ENCODE measurements around the gene RAD51B. TPM values are rescaled to one million over a fixed set of nuclear protein-coding genes. Genes with fewer than 3 reads are reported as not detected.

Gene RAD51B
- total RNA-seq, 1 experiment from 2014 or later, result 16.7 TPM

- H2BK12ac ChIP-seq (ENCODE audit: insufficient read length, low read depth, low read length), result no peak overlapping the region
- no peak overlapping the region for H3K27ac ChIP-seq (ENCODE audit: insufficient read length, low read depth, low read length)
- H2BK15ac ChIP-seq (ENCODE audit: low read depth, low read length), result no peak overlapping the region
- no peak overlapping the region for H3K9ac ChIP-seq (ENCODE audit: extremely low read depth, insufficient read length, low read length)
- H2BK5ac ChIP-seq (ENCODE audit: insufficient read length, low read length), result no peak overlapping the region
- no peak overlapping the region for H3T11ph ChIP-seq (ENCODE audit: low read length)
- TF ChIP-seq CTCF (conservative IDR thresholded peaks at IDR 0.05), result no peak
- no peaks in the 10 kb centered on the region for H3K27me3 ChIP-seq (ENCODE audit: insufficient read depth, low read length)
- H4K8ac ChIP-seq (replicated peaks; ENCODE audit: insufficient read length, low read depth, low read length), result no peak overlapping the region
- no peak overlapping the region for H4K91ac ChIP-seq (ENCODE audit: insufficient read length, low read depth, low read length)
- Mint-ChIP-seq H3K27ac (no peak overlapping the region), H3K4me1 (peaks cover 55 to 58% of the 10 kb centered on the region in 2 experiments), H3K27me3 (ENCODE audit: low read depth) (no peaks in the 10 kb centered on the region), H3K9me3 (no peaks in the 10 kb centered on the region; a peak in 1 of 5 replicates), H3K36me3 (ENCODE audit: insufficient read depth in 1 of 3, low read depth in 3 of 3) (no peaks in the 10 kb centered on the region; a peak in 1 of 7 replicates), H3K4me3 (no peak overlapping the region)
- H4K5ac ChIP-seq (ENCODE audit: insufficient read length, low read depth, low read length), result no peak overlapping the region
- WGBS (ENCODE audit: extremely low coverage, insufficient read length, low lambda C conversion rate), result no CpG with 5 or more reads among the region's 2 CpGs
- no peak overlapping the region for H3K56ac ChIP-seq (ENCODE audit: insufficient read length, low read depth, low read length)
- H2AFZ ChIP-seq (ENCODE audit: low read length), result no peak overlapping the region
- no peak overlapping the region for H2BK20ac ChIP-seq (ENCODE audit: low read depth, low read length, poor library complexity, severe bottlenecking)
- no peaks in the 10 kb centered on the region for H4K20me1 ChIP-seq (ENCODE audit: control insufficient read depth, insufficient read depth, insufficient read length)
- H3K4me2 ChIP-seq (ENCODE audit: insufficient read depth, insufficient read length, low read length), result no peak overlapping the region
- no peak overlapping the region for H3K18ac ChIP-seq (ENCODE audit: insufficient read length, low read depth, low read length)
- H3K4ac ChIP-seq (ENCODE audit: low read depth, low read length), result no peak overlapping the region
- no peak overlapping the region for H2AK5ac ChIP-seq (ENCODE audit: insufficient read length, low read length)
- DNase-seq, result no peak
- H3K9me3 ChIP-seq (ENCODE audit: control insufficient read depth, low read depth, low read length), result no peaks in the 10 kb centered on the region
- no peaks in the 10 kb centered on the region for H3K79me2 ChIP-seq (ENCODE audit: insufficient read depth, low read length)
- no peak overlapping the region for H3K14ac ChIP-seq (ENCODE audit: insufficient read depth, low read length)
- no peak overlapping the region for H3K23ac ChIP-seq (ENCODE audit: insufficient read length, low read depth, low read length)
- H3K79me1 ChIP-seq (ENCODE audit: insufficient read depth, low read depth, low read length, poor library complexity, severe bottlenecking), result no peaks in the 10 kb centered on the region
- H3K23me2 ChIP-seq (ENCODE audit: insufficient read length, low read depth, low read length, poor library complexity, severe bottlenecking), result no peaks in the 10 kb centered on the region
- H2BK120ac ChIP-seq (ENCODE audit: low read depth, low read length, poor library complexity, severe bottlenecking), result no peak overlapping the region
- H3K4me1 ChIP-seq (ENCODE audit: insufficient read depth, low read length), result peaks cover 2% of the 10 kb centered on the region; the same call in 1 of the 2 replicates
Measured at GRCh38 chr14:68192935-68193334, 373.4 kb downstream of the RAD51B start.
